ENCODE measurements around the gene ATAD1. TPM values are rescaled to one million over a fixed set of nuclear protein-coding genes. Genes with fewer than 3 reads are reported as not detected.
"Not testable (repeated sequence)": the region's sequence is repeated elsewhere in the genome, so short reads cannot be mapped to it uniquely, and the experiment has no call there.

ATAD1 gene
- total RNA-seq, 1 donor from 2014 or later, result 84.8 TPM

- DNase-seq (ENCODE audit: low read depth), result no peak
These were observed 13.0 kb downstream of the ATAD1 start for GRCh38 chr10:87804939-87805569.

GRCh38 chr10:87803831-87804230, 14.2 kb downstream of the ATAD1 start:
- DNase-seq (ENCODE audit: low read depth), result no peak

GRCh38 chr10:87803328-87803727, 14.7 kb downstream of the ATAD1 start:
- no peak for DNase-seq (ENCODE audit: low read depth)

GRCh38 chr10:87801813-87802435, 16.1 kb downstream of the ATAD1 start:
- not testable (repeated sequence) for DNase-seq (ENCODE audit: low read depth)

- no peak for DNase-seq (ENCODE audit: low read depth)
These were observed 18.2 kb downstream of the ATAD1 start for GRCh38 chr10:87799860-87800259.

GRCh38 chr10:87798082-87798481, 19.9 kb downstream of the ATAD1 start:
- DNase-seq (ENCODE audit: low read depth), result no peak

GRCh38 chr10:87794285-87794684, 23.7 kb downstream of the ATAD1 start:
- peak; percentile 26 for DNase-seq (ENCODE audit: low read depth)

- no peak for DNase-seq (ENCODE audit: low read depth)
These were observed 27.8 kb downstream of the ATAD1 start for GRCh38 chr10:87790185-87790584.

GRCh38 chr10:87786421-87786820, 31.6 kb downstream of the ATAD1 start:
- DNase-seq (ENCODE audit: low read depth), result no peak

- no peak for DNase-seq (ENCODE audit: low read depth)
These were observed 35.3 kb downstream of the ATAD1 start for GRCh38 chr10:87782721-87783120.

- no peak for DNase-seq (ENCODE audit: low read depth)
These were observed 36.5 kb downstream of the ATAD1 start for GRCh38 chr10:87781545-87781944.

GRCh38 chr10:87776328-87776727, 41.7 kb downstream of the ATAD1 start:
- DNase-seq (ENCODE audit: low read depth), result no peak

GRCh38 chr10:87775766-87776165, 42.3 kb downstream of the ATAD1 start:
- no peak for DNase-seq (ENCODE audit: low read depth)

- DNase-seq (ENCODE audit: low read depth), result peak; percentile 47
These were observed 46.0 kb downstream of the ATAD1 start for GRCh38 chr10:87771871-87772500.

GRCh38 chr10:87767253-87767652, 50.8 kb downstream of the ATAD1 start:
- no peak for DNase-seq (ENCODE audit: low read depth)

- no peak for DNase-seq (ENCODE audit: low read depth)
These were observed 52.2 kb downstream of the ATAD1 start for GRCh38 chr10:87765666-87766376.

- no peak for DNase-seq (ENCODE audit: low read depth)
These were observed 53.7 kb downstream of the ATAD1 start for GRCh38 chr10:87764072-87764934.

GRCh38 chr10:87763086-87763861, 54.8 kb downstream of the ATAD1 start:
- no peak for DNase-seq (ENCODE audit: low read depth)

- DNase-seq (ENCODE audit: low read depth), result peak; percentile 47
These were observed 56.1 kb downstream of the ATAD1 start for GRCh38 chr10:87761892-87762291.

- DNase-seq (ENCODE audit: low read depth), result no peak
These were observed 56.9 kb downstream of the ATAD1 start for GRCh38 chr10:87761153-87761552.

Data from myocyte (in vitro differentiated cells).